Measurements from ENCODE around the gene COL17A1. TPM values are rescaled to one million over a fixed set of nuclear protein-coding genes. Genes with fewer than 3 reads are reported as not detected.

The COL17A1 gene
- total RNA-seq, 1 experiment from 2014 or later = 1.2 TPM

DNA sequence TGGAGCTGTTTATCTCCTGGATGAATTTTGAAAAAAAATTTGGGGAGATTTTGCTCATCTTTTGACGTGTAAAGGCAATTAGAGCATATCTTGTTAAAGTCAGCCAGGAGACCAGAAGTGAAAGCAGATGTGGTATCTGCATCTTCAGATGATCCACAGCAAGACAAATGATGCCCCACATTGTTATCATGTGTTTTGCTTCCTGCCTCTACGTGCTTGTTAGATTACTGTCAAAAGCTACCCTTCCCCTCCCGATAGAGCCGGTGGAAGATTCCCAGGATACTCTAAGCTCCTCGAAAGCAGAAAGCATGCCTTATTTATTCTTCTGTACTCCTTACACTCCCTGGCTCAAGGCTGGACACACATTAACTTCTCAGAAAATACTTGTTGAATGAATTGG lies 12.9 kb downstream of the COL17A1 start:
- no peak overlapping the region for H3K4me3 ChIP-seq (ENCODE audit: low read length)
- no peak overlapping the region for H3K9ac ChIP-seq (ENCODE audit: low read length)
- BruUV-seq (replicated peaks) = no TSS peak
- DNase-seq (no peak), ATAC-seq (no peak)
- H2AFZ ChIP-seq (ENCODE audit: low read length) = no peak overlapping the region
- no peaks in the 10 kb centered on the region for H3F3A ChIP-seq (ENCODE audit: low read length, unreplicated experiment)
- no peaks in the 10 kb centered on the region for H3K27me3 ChIP-seq (ENCODE audit: low read length)
- H4K20me1 ChIP-seq (ENCODE audit: low read length) = no peaks in the 10 kb centered on the region
- TF ChIP-seq EZH2 (IDR thresholded peaks at IDR 0.05; ENCODE audit: low read length, unreplicated experiment) (no peak), EZH2phosphoT487 (IDR thresholded peaks at IDR 0.05; ENCODE audit: borderline replicate concordance, low read length) (no peak)
- TF ChIP-seq, protein P1, sequence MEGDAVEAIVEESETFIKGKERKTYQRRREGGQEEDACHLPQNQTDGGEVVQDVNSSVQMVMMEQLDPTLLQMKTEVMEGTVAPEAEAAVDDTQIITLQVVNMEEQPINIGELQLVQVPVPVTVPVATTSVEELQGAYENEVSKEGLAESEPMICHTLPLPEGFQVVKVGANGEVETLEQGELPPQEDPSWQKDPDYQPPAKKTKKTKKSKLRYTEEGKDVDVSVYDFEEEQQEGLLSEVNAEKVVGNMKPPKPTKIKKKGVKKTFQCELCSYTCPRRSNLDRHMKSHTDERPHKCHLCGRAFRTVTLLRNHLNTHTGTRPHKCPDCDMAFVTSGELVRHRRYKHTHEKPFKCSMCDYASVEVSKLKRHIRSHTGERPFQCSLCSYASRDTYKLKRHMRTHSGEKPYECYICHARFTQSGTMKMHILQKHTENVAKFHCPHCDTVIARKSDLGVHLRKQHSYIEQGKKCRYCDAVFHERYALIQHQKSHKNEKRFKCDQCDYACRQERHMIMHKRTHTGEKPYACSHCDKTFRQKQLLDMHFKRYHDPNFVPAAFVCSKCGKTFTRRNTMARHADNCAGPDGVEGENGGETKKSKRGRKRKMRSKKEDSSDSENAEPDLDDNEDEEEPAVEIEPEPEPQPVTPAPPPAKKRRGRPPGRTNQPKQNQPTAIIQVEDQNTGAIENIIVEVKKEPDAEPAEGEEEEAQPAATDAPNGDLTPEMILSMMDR (conservative IDR thresholded peaks at IDR 0.05; ENCODE audit: low read depth, low read length) = no peak
- no peaks in the 10 kb centered on the region for H3K9me2 ChIP-seq (replicated peaks; ENCODE audit: low read length)
- ChIA-PET CTCF (no interaction called here), POLR2A (ENCODE audit: unreplicated experiment) (no interaction called here)
- no peaks in the 10 kb centered on the region for H3K9me3 ChIP-seq (ENCODE audit: low read length)
- intact Hi-C loops (cut with micrococcal nuclease) = no loop called here
- no peaks in the 10 kb centered on the region for H3K79me2 ChIP-seq (ENCODE audit: low read length)
- no peak overlapping the region for H3K4me2 ChIP-seq (ENCODE audit: low read length)
- H3K36me3 ChIP-seq (ENCODE audit: low read depth, low read length) = no peaks in the 10 kb centered on the region
- no peak overlapping the region for H3K27ac ChIP-seq (ENCODE audit: low read length)
- H3K4me1 ChIP-seq (ENCODE audit: insufficient read depth, low read length) = peaks cover 7% of the 10 kb centered on the region; the same call in 1 of the 2 replicates

DNA sequence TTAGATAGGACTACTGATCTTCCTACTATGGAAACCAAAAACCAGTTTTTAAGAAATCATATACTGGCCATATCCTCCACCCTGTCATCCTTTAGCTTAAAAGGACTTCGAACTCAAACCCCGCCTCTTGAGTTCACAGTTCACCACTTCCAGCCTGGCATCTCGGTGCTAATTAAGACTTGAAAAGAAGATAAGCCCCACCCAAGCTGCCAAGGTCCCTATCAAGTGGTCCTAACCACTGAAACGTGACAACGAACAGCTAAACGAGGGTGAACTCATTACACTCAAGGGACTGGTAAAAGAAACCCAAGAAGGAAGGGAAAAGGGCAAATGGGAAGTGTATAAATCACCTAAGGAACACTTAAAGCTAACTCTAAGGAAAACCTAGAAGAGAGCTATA lies 16.1 kb downstream of the COL17A1 start:
- Histone ChIP-seq H3K9me2 (replicated peaks; ENCODE audit: low read length) (no peaks in the 10 kb centered on the region), H3K36me3 (ENCODE audit: low read depth, low read length) (no peaks in the 10 kb centered on the region), H3K27me3 (ENCODE audit: low read length) (no peaks in the 10 kb centered on the region), H4K20me1 (ENCODE audit: low read length) (no peaks in the 10 kb centered on the region), H3F3A (ENCODE audit: low read length, unreplicated experiment) (no peaks in the 10 kb centered on the region), H3K4me2 (ENCODE audit: low read length) (no peak overlapping the region), H3K79me2 (ENCODE audit: low read length) (no peaks in the 10 kb centered on the region), H3K4me3 (ENCODE audit: low read length) (no peak overlapping the region), H3K9ac (ENCODE audit: low read length) (no peak overlapping the region), H3K27ac (ENCODE audit: low read length) (no peak overlapping the region), H3K9me3 (ENCODE audit: low read length) (no peaks in the 10 kb centered on the region), H2AFZ (ENCODE audit: low read length) (no peak overlapping the region), H3K4me1 (ENCODE audit: insufficient read depth, low read length) (no peaks in the 10 kb centered on the region)
- BruUV-seq (replicated peaks) = no TSS peak
- no peak for DNase-seq
- POLR2A ChIA-PET (ENCODE audit: unreplicated experiment) = no interaction called here
- CTCF ChIA-PET = no interaction called here
- ATAC-seq = no peak
- TF ChIP-seq EZH2phosphoT487 (IDR thresholded peaks at IDR 0.05; ENCODE audit: borderline replicate concordance, low read length) (no peak), EZH2 (IDR thresholded peaks at IDR 0.05; ENCODE audit: low read length, unreplicated experiment) (no peak)
- TF ChIP-seq, protein P1 (conservative IDR thresholded peaks at IDR 0.05; ENCODE audit: low read depth, low read length) = no peak
- intact Hi-C loops (cut with micrococcal nuclease) = no loop called here

DNA sequence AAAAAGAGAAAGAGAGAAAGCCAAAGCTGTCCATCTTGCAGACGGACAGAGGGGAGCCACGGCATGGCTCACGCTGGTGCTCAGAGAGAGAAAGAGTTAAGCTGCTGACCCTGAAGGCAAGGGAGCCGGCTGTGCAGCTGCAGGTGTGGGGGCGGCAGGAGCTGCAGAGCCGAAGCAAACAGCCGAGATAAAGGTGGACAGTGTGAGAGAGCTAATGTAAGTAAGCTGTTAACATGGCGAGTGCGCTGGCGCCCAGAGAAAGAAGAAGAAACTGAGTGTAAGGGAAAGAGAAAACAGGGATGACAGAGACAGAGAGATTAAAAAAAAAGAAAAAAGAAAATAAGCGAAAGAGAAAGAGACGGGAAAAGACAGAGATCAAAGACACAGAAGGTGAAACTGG lies 18.2 kb downstream of the COL17A1 start:
- Histone ChIP-seq H3K4me1 (ENCODE audit: insufficient read depth, low read length) (no peaks in the 10 kb centered on the region), H3K27me3 (ENCODE audit: low read length) (no peaks in the 10 kb centered on the region), H3K9me3 (ENCODE audit: low read length) (no peaks in the 10 kb centered on the region), H3K4me3 (ENCODE audit: low read length) (no peak overlapping the region), H3K27ac (ENCODE audit: low read length) (no peak overlapping the region), H2AFZ (ENCODE audit: low read length) (no peak overlapping the region), H3K79me2 (ENCODE audit: low read length) (no peaks in the 10 kb centered on the region), H3K4me2 (ENCODE audit: low read length) (no peak overlapping the region), H3K9me2 (replicated peaks; ENCODE audit: low read length) (no peaks in the 10 kb centered on the region), H3K9ac (ENCODE audit: low read length) (no peak overlapping the region), H4K20me1 (ENCODE audit: low read length) (no peaks in the 10 kb centered on the region), H3K36me3 (ENCODE audit: low read depth, low read length) (no peaks in the 10 kb centered on the region), H3F3A (ENCODE audit: low read length, unreplicated experiment) (no peaks in the 10 kb centered on the region)
- no peak for DNase-seq
- CTCF ChIA-PET = no interaction called here
- intact Hi-C loops (cut with micrococcal nuclease) = no loop called here
- POLR2A ChIA-PET (ENCODE audit: unreplicated experiment) = interaction anchor here (0.7 kb wide), 1 partner anchor 492 kb away, joined by 29 read pairs; no protein-coding TSS in a partner anchor
- TF ChIP-seq, protein P1 (conservative IDR thresholded peaks at IDR 0.05; ENCODE audit: low read depth, low read length) = no peak
- TF ChIP-seq EZH2phosphoT487 (IDR thresholded peaks at IDR 0.05; ENCODE audit: borderline replicate concordance, low read length) = no peak
- BruUV-seq (replicated peaks) = no TSS peak
- no peak for ATAC-seq
